HG03060 (cell line): ENCODE results near the gene TBX5.

Experiments used
- ATAC-seq: cut with Tn5 transposase; IDR thresholded peaks from one replicate; pipeline ENCODE4 v1.9.1; 2021; ENCODE audit warnings: low read depth, moderate number of reproducible peaks; ENCODE audit not compliant: unreplicated experiment

The TBX5 gene

DNA sequence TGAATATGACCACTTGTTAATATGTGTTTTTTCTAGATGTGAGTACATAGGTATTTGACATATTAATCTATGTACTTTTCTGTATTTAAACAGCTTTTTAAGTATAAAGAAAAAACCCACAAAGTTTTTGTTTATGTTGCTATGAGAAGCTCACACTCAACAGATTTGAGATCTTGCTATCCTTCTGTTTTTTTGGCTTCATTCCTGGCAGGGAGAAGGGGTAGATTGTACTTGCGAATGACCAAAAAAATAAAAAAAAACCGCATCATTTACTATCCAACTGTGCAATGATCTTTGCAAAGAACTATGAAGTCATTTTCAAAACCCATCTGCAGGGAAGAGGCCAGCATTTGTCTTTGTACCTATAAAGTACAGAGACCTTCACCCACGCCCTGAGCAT lies 28.4 kb upstream of the TBX5 start:
- no peak for ATAC-seq

DNA sequence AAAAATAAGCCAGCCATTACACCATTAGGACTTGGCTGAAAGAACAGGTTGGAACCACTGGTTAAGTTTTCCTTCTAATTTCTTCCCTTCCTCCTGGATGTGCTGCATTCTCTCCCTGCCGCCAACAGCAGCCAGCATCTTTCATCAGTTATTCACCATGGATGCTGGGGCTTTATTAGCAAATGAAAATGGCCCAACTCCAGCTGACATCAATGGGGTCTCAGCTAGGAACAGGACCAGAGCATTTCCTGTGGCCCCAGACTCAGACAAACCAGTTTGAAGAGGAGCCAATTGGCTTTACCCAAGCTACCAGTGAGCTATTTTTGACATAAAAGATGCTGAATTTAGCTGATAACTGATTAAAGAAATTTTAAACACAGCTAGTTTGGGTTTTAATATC lies 26.0 kb upstream of the TBX5 start:
- ATAC-seq, result no peak

DNA sequence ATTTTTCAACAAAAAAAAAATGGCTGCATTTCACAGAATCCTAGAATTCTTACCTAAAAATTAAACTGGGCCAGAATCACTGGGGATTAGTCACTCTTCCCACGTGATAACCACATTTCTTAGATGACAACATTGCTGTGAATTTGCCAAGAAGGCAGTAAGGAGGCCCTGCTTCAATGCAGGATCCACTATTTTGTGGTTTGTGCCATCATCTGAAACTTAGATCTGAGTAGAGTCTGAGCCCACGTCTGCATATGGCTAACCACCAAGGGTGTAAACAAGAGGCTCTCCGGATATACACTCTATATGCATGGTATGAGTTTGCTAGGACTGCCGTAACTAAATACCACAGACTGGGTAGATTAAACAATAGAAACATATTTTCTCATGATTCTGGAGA lies 24.4 kb upstream of the TBX5 start:
- ATAC-seq, result no peak

DNA sequence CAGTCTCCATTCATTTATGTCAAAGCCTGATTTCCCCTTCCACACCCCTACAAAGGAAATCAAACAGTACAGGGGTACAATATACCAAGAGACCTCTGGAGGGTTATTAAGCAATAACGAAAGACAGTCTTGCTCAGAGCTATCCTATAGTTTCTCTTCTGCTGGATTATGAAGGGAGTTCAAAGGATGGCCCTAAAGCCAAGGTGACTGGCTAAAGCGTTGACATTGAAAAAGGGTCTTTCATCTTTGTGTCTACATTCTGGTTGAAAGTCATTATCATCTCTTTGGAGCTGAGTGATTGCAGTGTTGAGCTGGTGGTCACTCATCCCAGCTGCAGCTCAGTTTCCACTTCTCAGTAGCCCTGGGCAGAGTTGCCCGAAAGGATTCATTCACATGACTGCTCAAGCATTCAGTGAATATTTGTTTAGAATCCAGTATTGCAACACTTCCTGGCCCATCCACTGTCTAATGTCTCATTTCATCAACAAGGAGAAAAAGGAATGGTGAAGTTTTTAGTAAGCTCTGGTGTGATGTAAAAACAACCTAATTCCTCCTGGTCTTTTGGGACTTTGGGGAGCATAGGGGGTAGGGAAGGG lies 19.2 kb upstream of the TBX5 start:
- no peak for ATAC-seq

DNA sequence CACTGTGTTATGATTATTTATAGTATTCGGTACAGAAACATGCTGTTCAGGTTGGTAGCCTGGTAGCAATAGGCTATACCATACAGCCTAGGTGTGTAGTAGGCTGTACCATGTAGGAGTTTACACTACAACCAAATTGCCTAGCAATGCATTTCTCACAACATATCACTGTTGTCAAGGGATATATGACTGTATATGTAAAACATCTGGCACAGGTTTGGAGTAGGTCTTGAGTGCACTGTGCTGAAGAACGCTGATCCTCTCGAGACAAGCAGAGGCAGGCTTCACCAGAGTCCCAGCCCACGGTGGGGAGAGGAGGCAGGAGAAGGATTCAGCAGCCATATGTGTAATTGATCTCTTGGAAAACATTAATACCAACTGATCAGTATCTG lies 15.0 kb upstream of the TBX5 start:
- ATAC-seq, result no peak

DNA sequence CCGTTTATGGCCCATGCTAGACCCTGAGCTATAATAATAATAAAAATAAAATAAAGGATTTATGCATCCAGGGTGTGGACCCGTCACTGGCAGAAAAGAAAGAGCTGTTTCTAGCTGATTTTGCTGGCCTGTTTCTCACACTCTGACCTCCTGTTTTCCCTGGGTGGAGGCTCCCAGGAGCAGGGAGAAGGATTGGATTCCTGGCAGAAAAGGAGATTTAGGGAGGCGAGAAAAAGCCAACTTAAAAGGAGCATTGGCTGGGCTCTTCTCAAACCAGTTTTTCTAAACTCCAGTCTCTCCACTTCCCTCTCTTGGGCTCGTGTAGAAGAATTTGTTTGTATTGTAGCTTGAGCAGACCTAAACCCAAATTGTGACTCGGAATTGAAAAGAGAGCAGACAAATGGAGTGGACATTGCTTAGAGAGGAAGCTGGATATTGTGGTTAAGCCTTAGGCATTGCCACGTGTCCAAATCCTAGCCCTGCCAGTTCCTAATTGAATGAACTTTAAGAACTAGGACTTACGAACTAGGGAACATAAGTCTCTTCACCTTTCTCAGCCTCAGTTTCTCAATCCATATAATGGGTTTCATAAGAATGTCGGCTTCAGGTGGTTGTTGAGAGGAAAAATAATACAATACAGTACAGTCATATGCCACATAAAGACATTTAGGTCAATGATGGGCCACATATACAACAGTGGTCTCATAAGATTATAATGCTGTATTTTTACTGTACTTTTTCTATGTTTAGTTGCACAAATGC lies 14.4 kb upstream of the TBX5 start:
- no peak for ATAC-seq

DNA sequence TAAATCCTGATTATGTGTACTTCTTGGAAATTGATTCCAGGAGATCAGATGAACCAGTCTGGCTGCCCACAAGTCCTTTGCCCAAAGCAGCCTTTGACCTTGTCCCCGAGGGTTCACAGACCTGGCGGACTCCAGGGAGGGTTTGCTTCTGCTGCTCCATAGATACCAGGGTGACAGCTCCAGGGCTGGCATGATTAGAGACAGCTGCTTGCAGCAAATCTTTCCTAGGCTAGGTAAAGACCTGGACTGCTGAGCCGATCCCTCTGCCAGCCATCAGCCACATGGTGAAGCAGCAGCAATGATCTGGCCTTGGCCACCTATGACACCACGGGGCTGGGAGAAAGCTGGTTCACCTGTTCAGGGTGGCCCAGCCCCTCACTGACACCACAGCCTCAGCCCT lies 10.1 kb upstream of the TBX5 start:
- ATAC-seq, result no peak

DNA sequence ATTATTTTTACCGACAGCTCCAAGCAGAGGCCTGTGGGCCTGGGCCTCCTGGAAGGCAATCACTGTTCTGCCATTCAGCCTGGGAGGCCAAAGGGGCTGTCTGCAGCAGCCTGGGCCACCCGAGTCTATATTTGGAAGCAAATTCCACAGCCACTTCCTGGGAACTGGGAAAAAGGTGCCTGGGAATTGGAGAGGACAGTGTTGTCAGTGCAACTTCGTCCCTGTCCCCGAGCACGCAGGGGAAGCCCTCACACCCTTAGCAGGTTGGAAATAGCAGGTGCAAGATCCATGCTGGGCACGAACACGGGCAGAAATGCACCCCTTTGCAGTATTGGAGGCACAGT lies 9.6 kb upstream of the TBX5 start:
- no peak for ATAC-seq

DNA sequence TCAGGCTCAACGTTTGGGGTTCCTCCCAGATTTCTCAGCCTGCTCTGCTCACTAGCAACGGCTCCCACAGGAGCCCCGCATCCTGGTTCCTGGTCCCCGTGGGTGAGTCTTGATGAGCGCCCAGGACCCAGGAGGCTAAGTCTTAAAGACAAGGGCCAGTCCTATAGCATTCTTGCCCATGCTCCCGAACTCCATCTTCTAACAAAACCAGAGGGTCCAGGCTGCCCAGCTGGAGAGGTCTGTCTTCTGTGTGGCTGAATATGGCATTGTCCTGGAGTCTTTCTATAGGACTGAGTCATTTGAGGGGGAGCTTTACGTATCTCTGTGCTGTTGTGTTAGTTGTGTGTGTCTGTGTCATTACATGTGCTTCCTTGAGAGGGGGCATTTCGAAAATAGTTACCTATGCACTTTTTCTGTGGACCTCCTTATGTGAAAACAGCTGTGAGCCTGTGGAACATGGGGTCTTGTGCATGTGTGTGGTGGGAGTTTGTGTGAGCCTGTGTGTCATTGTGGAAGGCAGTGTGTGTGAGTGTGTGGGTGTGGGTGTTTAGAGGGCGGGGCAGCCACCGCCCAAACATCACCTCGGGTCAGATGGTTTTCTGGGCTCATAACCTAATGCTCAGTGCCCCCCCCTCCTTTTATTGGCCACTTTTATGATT lies 9.1 kb upstream of the TBX5 start:
- ATAC-seq, result no peak

DNA sequence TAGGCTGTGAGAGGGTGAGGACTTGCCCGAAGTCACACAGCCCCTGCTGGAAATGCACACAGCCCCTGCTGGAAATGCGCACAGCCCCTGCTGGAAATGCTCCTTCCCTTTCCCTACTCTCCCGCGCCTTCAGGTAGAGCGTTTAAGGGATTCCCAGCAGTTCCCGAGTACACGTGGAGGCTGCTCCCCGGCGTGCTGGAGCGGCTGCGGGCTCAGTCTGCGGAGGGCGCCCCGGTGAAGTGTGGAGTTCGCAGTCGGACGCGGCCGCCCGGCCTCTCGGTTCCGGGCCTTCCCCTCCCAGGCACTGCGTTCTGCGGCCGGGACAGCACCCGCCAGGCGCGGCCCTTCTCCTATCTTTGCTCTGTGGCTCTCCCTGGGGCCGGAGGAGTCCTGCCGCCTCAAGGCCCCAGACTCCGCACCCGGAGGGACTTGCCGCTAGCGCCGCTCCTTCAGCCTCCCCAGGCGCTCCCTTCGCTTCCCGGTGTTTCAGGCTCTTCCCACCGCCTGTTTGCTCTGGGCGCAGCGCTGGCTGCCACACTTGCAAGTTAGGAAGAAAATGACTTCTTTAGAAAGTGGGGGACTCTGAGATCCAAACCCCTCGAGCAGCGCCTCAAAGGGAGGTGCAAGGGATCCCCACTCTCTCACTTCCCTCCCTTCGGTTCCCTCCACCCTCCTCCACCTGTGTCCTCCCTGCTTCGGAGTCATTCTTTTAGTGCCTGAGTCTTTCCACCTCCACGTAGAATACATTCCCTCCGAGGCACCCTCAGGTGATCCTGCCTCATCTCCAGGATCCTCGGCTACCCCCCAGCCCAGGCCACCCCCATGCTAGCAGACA lies 8.3 kb upstream of the TBX5 start:
- ATAC-seq, result no peak

DNA sequence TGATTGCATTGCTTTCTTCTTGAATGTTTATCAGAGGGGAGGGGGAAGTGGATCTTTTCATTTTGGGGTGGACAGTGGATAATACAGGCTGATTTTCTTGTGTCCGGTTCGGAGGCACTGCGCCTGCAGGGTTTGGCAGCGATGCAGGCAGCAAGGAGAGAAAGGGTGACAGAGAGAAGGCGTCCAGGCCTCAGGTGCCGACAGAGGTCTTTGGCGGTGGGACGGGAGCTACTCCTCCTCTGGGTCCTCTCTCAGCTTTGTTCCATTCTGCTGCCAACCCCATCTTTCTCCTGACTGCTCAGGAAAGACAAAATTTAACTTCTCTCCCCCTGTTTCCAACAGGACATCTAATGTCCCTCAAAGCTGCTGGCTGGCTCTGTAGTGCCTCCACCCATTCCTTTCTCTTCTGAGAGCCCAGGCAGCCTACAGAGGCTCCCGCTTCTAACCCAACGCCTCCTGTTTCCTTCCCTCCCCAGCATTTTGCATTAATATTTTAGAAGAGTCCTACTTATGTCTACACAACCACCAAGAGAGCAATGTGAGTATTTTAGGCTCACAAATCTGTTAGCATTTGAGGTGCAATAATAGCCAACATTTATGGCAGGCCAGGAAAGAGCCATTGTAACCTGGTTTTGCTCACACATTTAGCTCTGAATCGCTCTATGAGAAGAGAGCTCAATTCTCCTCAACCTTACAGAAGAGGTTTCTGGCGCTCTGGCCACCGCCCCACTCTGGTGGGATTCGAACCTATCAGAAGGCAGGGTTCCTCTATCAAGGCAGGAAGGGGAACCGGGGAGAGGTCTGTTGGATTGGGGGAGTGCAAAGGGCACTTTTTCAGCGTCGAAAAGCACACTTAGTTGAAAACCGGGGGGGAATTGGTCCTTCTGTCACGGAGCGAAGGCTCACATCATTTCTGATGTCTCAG lies 7.1 kb upstream of the TBX5 start:
- no peak for ATAC-seq

DNA sequence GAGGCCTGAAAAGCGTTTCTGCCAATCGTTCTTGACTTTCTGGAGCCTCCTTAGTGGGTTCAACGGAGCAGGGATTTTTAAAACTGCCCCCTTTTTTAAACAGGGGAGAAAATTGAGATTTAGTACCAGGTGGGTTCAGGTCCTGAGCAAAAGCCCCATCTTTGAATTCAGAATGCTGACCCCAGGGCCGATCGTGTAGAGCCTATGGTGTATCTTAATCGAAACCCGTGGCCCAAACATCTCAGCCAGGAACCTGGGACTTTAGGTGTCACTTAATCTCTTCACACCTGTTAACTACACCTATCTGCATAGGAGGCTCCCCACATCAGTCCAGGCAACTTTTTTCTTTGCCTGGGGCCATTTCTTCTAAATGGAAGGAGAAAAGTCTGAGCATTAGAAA lies 6.4 kb upstream of the TBX5 start:
- ATAC-seq, result no peak

DNA sequence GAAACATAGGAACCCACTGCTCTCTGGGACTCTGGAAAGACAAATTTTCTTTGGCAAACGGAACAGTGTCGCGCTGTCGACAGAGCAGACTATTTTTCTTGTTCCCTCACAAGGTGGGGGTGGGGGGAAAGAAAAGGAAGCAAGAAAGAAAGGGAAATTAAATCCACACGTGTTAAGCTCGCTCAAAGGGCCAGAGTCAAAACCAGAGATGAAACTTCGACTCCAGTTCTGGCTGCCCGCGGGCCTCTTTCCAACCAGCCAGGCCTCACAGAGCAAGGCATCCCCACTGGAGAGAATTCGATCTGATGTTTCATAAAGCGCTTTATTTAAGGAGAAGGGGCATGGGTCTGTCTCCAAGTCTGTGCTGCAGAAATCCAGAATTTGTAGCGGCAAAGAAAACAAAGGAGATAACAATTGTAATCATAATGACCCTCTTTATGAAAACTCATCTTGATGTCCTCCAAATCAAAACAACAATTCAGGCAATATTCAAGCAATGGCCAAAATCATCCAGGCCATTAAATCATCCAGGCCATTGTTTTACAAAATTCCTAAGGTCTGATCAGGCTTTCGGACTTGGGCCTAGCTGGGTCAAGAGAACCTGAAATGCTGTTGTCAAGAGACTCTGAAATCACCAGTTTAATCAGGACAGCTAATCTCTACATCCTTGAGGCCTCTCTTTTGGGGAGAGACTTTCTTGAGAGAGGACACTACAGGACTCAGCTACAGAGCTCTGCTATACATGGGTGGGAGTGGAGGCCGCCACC lies 5.3 kb upstream of the TBX5 start:
- ATAC-seq, result no peak

DNA sequence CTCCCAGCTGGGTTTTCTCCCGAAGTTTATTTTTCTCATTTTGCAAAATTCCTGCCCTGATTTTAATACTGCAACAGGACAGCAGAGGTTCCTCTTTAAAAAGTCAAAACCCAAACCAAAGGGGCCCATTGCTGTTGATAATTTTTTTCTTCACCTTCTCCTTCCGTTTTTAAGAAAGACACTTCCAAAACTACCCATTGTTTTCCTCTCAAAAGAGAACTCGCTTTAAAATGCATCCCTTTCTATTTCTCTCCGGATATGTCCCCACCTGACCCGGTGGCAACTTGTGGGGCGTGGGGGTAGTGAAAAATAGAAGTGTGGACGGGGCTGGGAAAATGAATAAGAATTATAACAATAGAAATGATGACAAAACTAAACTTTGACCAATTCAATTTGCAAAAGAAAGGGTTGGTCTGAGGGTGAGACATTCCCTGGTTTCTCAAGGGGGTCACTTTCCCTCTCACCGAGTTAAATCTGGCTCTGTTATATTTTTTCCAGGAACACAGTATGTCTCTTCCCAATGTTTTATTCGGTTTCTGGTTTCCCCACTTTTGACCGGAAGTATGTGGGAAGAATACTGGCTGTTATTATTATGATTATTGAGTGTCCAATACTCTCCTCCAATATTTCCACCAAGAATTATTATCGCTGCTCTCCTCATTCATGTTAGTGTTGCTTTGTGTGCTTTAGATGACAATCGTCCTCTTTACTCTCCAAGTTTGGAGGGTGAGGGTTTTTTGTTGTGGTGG lies 4.1 kb upstream of the TBX5 start:
- ATAC-seq, result no peak

DNA sequence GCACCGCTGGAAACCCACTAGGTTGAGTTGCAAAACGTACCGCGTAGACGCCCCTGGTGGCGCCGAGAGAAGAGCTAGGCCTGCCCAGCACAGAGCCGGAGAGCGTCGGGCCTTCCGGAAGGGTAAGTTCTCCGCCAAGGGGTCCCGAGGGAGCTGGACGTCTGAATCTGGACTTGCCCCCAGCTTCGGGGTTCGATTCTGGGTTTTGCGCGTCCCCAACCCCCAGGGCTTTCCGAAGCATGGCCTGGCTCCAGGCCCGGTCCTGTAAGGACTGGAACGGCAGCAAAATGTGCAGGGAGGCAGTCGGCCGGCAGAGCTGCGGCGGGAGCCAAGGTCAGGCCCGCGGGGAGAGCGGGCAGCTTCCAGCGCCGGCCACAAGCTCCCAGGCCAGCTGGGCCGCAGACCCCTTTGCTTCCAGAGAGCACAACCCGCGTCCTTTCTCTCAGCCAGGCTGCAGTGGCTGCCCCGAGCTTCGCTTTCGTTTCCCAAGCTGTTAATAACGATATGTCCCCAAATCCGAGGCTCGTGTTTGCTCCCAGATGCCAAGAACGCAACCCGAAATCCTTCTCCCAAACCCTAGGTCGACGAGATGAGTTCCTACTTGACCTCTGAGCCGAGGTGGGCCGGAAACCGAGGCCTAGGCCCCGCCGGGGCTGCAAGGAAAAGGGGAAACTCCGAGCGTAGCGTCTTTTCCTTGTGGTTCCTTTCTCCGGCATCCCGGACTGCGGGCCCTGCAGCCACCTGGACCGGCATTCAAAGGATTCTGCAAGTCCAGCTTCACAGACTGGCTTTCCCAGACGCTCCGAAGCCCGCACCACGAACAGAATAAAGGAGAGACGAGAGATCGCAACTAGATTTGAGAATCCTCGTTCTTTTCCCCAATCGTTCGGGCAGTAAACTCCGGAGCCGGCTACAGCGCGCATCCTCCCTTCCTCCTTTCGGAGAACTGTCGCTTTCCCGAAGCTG lies 3.2 kb upstream of the TBX5 start:
- ATAC-seq, result no peak

DNA sequence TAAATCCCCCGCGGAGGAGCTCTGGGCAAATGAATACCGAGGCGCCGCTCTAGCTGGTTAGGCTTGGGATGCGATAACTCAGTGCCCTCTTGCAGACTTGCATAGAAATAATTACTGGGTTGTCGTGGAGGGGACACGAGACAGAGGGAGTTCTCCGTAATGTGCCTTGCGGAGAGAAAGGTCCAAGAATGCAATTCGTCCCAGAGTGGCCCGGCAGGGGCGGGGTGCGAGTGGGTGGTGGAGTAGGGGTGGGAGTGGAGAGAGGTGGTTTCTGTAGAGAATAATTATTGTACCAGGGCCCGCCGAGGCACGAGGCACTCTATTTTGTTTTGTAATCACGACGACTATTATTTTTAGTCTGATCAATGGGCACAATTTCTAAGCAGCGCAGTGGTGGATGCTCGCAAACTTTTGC lies 2.5 kb upstream of the TBX5 start:
- no peak for ATAC-seq

DNA sequence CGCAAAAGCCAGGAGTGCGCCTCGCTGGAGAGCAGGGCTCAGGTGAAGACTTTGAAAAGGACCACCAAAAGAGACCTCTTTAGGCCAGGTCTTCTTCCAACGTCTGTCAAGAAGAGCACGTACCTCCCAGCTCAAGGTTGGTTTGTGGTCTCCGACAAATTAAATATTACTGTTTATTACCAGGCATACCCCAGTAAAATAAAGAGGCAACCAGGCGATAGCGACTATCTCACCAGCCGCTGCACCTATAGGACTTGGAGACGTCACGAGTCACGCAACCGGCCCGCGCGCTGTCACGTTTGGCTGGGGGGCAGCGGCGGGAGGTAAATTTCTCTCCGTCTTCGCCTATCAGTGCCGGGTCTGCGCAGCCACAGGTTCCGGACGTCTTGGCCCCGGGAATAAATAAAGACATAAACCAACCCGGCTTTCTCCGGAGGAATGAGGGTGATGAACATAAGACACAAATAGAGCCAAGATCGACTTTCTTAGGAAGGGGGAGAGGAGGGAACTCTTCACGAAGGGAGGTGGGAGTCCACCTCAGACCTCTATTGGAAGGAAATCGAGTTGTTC lies 2.0 kb upstream of the TBX5 start:
- ATAC-seq, result no peak
